Endothelial cell of umbilical vein (primary cell): ENCODE measurements around the gene RUVBL1. TPM values are rescaled to one million over a fixed set of nuclear protein-coding genes. Genes with fewer than 3 reads are reported as not detected.

Source experiments
- BruUV-seq: library from RNA; stranded (reverse); fragments of 400-500 nt; replicated peaks from 2 replicates; lab custom pipeline; 2021; lab: Mats Ljungman, UMichigan
- CTCF ChIA-PET: fragments of 300-600, 350-600 bp; sonication (Branson Sonifier 250); formaldehyde crosslinking; loops from one replicate; lab custom pipeline; 2021; ENCODE audit warnings: antibody characterized with exemption, inconsistent platforms; lab: Charles Lee
- POLR2A ChIA-PET: fragments of 300-600, 350-600 bp; sonication (Branson Sonifier 250); formaldehyde crosslinking; loops from one replicate; lab custom pipeline; 2021; ENCODE audit warnings: antibody characterized with exemption, inconsistent platforms; lab: Charles Lee
- DNase-seq: peaks from one replicate; pipeline ENCODE4 v3.0.0-alpha.2; 2011; ENCODE audit warnings: low read depth, low spot score
- FAIRE-seq: peaks from 2 replicates; lab custom pipeline; 2011; peaks lifted over from hg19 to GRCh38; lab: Jason Lieb, UNC
- H2AFZ ChIP-seq: 2 replicates; pipeline ENCODE4 v1.6.0; 2012; ENCODE audit warnings: low read depth, low read length, control low read depth, inconsistent platforms
- H3K27ac ChIP-seq: 2 replicates; pipeline ENCODE4 v1.5.1; 2011; ENCODE audit warnings: low read depth, mild to moderate bottlenecking, control low read depth, low read length, moderate library complexity; ENCODE audit not compliant: insufficient read depth
- H3K27me3 ChIP-seq, 2 experiments: 2 replicates each; pipeline versions ENCODE4 v1.6.0 to v1.6.1; 2011; ENCODE audit warnings: low read length in 2 of 2, mixed read lengths in 1 of 2; ENCODE audit not compliant: control insufficient read depth in 2 of 2, insufficient read depth in 2 of 2
- H3K36me3 ChIP-seq, 2 experiments: 2 replicates in 1 of 2; 3 replicates in 1 of 2; pipeline ENCODE4 v1.5.1; 2011; ENCODE audit warnings: low read length in 2 of 2, mild to moderate bottlenecking in 1 of 2, moderate library complexity in 1 of 2; ENCODE audit not compliant: control insufficient read depth in 2 of 2, insufficient read depth in 2 of 2; ENCODE audit errors: extremely low read depth in 1 of 2
- H3K4me1 ChIP-seq: 3 replicates; pipeline ENCODE4 v1.5.1; 2011; ENCODE audit warnings: mild to moderate bottlenecking, low read length; ENCODE audit not compliant: control insufficient read depth, insufficient read depth; ENCODE audit errors: extremely low read depth
- H3K4me2 ChIP-seq: 2 replicates; pipeline ENCODE4 v1.6.1; 2011; ENCODE audit warnings: low read length, control low read depth, mixed read lengths; ENCODE audit not compliant: insufficient read depth
- H3K4me3 ChIP-seq, 3 experiments: fragments of 200-600 bp in 1 of 3; sonication (generic), shearing (Covaris generic) in 1 of 3; replicated peaks in 1 of 3; 2 replicates each; pipeline ENCODE4 v1.5.1; 2011 to 2016; ENCODE audit warnings: control low read depth in 3 of 3, low read length in 3 of 3, mild to moderate bottlenecking in 2 of 3, inconsistent platforms in 1 of 3, low read depth in 1 of 3, moderate library complexity in 1 of 3; ENCODE audit not compliant: insufficient read depth in 1 of 3
- H3K79me2 ChIP-seq: 2 replicates; pipeline ENCODE4 v1.6.0; 2012; ENCODE audit warnings: low read length, inconsistent platforms; ENCODE audit not compliant: control insufficient read depth, insufficient read depth
- H3K9ac ChIP-seq: replicated peaks from 2 replicates; pipeline ENCODE3; 2011; ENCODE audit warnings: low read length, control low read depth; ENCODE audit not compliant: insufficient read depth; ENCODE audit errors: extremely low read depth
- H3K9me1 ChIP-seq: replicated peaks from 3 replicates; pipeline ENCODE4 v1.6.0; 2011; ENCODE audit warnings: mild to moderate bottlenecking, low read length; ENCODE audit not compliant: control insufficient read depth, insufficient read depth; ENCODE audit errors: extremely low read depth
- H3K9me3 ChIP-seq: replicated peaks from 2 replicates; pipeline ENCODE4 v1.5.1; 2012; ENCODE audit warnings: low read length, inconsistent platforms; ENCODE audit not compliant: control insufficient read depth, insufficient read depth
- H4K20me1 ChIP-seq: replicated peaks from 2 replicates; pipeline ENCODE3; 2011; ENCODE audit warnings: mild to moderate bottlenecking, low read length; ENCODE audit not compliant: control insufficient read depth, insufficient read depth; ENCODE audit errors: extremely low read depth
- CTCF ChIP-seq, 2 donors: IDR thresholded peaks; 1 replicate in 1 of 2; 2 replicates in 1 of 2; pipeline ENCODE4 v1.5.1; 2011; ENCODE audit warnings: low read length in 2 of 2, mild to moderate bottlenecking in 2 of 2, moderate library complexity in 2 of 2, control low read depth in 1 of 2, inconsistent platforms in 1 of 2, low read depth in 1 of 2; ENCODE audit not compliant: insufficient read depth in 1 of 2; ENCODE audit errors: extremely low read depth in 1 of 2
- EZH2 ChIP-seq: IDR thresholded peaks from 2 replicates; pipeline ENCODE4 v1.6.1; 2012; ENCODE audit warnings: borderline replicate concordance, low read depth, mild to moderate bottlenecking, moderate library complexity, low read length, inconsistent platforms; ENCODE audit not compliant: severe bottlenecking
- FOS ChIP-seq: IDR thresholded peaks from 2 replicates; pipeline ENCODE4 v1.6.1; 2011; ENCODE audit warnings: mild to moderate bottlenecking, low read length, moderate library complexity, borderline replicate concordance; ENCODE audit not compliant: insufficient read depth
- GATA2 ChIP-seq: IDR thresholded peaks from 2 replicates; pipeline ENCODE4 v1.7.0; 2011; ENCODE audit warnings: low read depth, mild to moderate bottlenecking, moderate library complexity, mixed read lengths, low read length; ENCODE audit not compliant: insufficient read length, insufficient read depth
- JUN ChIP-seq: IDR thresholded peaks from 2 replicates; pipeline ENCODE4 v1.6.1; 2011; ENCODE audit warnings: borderline replicate concordance, low read depth; ENCODE audit not compliant: insufficient read length, insufficient read depth
- MAX ChIP-seq: IDR thresholded peaks from 2 replicates; pipeline ENCODE4 v1.6.1; 2011; ENCODE audit not compliant: insufficient read depth, insufficient read length
- MYC ChIP-seq: IDR thresholded peaks from one replicate; pipeline ENCODE4 v1.6.1; 2011; ENCODE audit warnings: mild to moderate bottlenecking, low read depth, low read length
- POLR2A ChIP-seq: IDR thresholded peaks from 2 replicates; pipeline ENCODE4 v1.6.1; 2012; ENCODE audit warnings: low read depth, mild to moderate bottlenecking, control low read depth, low read length
- POLR2AphosphoS5 ChIP-seq: IDR thresholded peaks from 2 replicates; pipeline ENCODE4 v1.6.1; 2012; ENCODE audit warnings: low read depth, mild to moderate bottlenecking, control low read depth, low read length, moderate library complexity; ENCODE audit not compliant: insufficient read depth
- dilution Hi-C: fragments of 300-500 bp; cut with MboI; formaldehyde crosslinking; loops from one replicate; pipeline ENCODE4 v1.15.0; 2019; ENCODE audit warnings: low sequenced_read_pairs; ENCODE audit not compliant: extremely low pct_ligation_motif_present
- intact Hi-C: fragments of 100-400 bp; cut with micrococcal nuclease; formaldehyde crosslinking; loops from one replicate; pipeline ENCODE4 v1.10.0; 2022
- polyA plus RNA-seq, 4 experiments: library from polyadenylated mRNA; depleted of rRNA in 3 of 4; stranded (reverse) in 3 of 4; unstranded in 1 of 4; fragments of >200 nt; gene quantifications; 2 replicates each; pipeline versions ENCODE4 v1.2.1 to v1.2.3, GENCODE V29; 2011 to 2012; ENCODE audit warnings: missing spikeins in 1 of 4
- total RNA-seq: library from RNA; stranded (reverse); gene quantifications from 2 replicates; pipeline ENCODE4 v1.2.3, GENCODE V29; 2021

Gene RUVBL1
- total and polyA plus RNA-seq, 2 donors (not counting 3 experiments of a cell fraction or from before 2014, with no cell fraction given): 52.5 to 58.5 TPM

GRCh38 chr3:128066676-128067075, 56.9 kb downstream of the RUVBL1 start:
- H3K9me3 ChIP-seq: no peaks in the 10 kb centered on the region
- TF ChIP-seq POLR2AphosphoS5 (no peak), MYC (no peak), JUN (no peak), GATA2 (no peak), CTCF (IDR thresholded peaks at IDR 0.05; ENCODE audit: extremely low read depth in 1 of 2, insufficient read depth in 1 of 2, low read depth in 1 of 2, low read length in 2 of 2) (no peak), MAX (no peak), POLR2A (no peak), EZH2 (no peak), FOS (no peak)
- no peak overlapping the region for H3K9ac ChIP-seq
- BruUV-seq: no TSS peak
- intact Hi-C loops (no loop called here), dilution Hi-C loops (no loop called here)
- POLR2A ChIA-PET: no interaction called here
- DNase-seq (no peak), FAIRE-seq (no peak)
- H2AFZ ChIP-seq: no peak overlapping the region
- no peaks in the 10 kb centered on the region for H3K27me3 ChIP-seq
- CTCF ChIA-PET: interaction anchor here (0.7 to 5.7 kb wide), 5 partner anchors 9 to 67 kb away, joined by 3 to 34 read pairs (median 3); partner anchors contain the start of gene RUVBL1
- H3K36me3 ChIP-seq: peaks cover 63 to 80% of the 10 kb centered on the region in 2 experiments
- no peaks in the 10 kb centered on the region for H4K20me1 ChIP-seq
- H3K27ac ChIP-seq: no peak overlapping the region
- no peaks in the 10 kb centered on the region for H3K9me1 ChIP-seq
- no peaks in the 10 kb centered on the region for H3K4me1 ChIP-seq
- H3K4me3 ChIP-seq: no peak overlapping the region
- H3K79me2 ChIP-seq: peaks cover 32% of the 10 kb centered on the region
- no peak overlapping the region for H3K4me2 ChIP-seq
